Transverse colon (tissue), 4 donors: ENCODE measurements around the gene UNK. TPM values are rescaled to one million over a fixed set of nuclear protein-coding genes. Genes with fewer than 3 reads are reported as not detected.

Experiments used
- DNase-seq: peaks from one replicate; pipeline ENCODE4 v3.0.0-alpha.2; 2019
- H3K27ac ChIP-seq, 4 donors: fragments of 200-600 bp; sonication (generic); 2 replicates each; pipeline ENCODE4 v1.5.1; 2016 to 2018; ENCODE audit warnings: inconsistent platforms in 4 of 4
- H3K27me3 ChIP-seq: fragments of 200-600 bp; sonication (generic); 2 replicates; pipeline ENCODE4 v1.5.1; 2017; ENCODE audit warnings: inconsistent platforms
- H3K36me3 ChIP-seq, 4 donors: fragments of 200-600 bp; sonication (generic); 2 replicates each; pipeline ENCODE4 v1.5.1; 2017 to 2019; ENCODE audit warnings: inconsistent platforms in 4 of 4
- H3K4me1 ChIP-seq, 4 donors: fragments of 200-600 bp; sonication (generic); 2 replicates each; pipeline ENCODE4 v1.5.1; 2017 to 2020; ENCODE audit warnings: inconsistent platforms in 4 of 4
- H3K4me3 ChIP-seq, 4 donors: fragments of 200-600 bp; sonication (generic); 1 replicate in 1 of 4; 2 replicates in 3 of 4; pipeline versions ENCODE4 v1.5.1 to v1.6.1; 2017 to 2019; ENCODE audit warnings: inconsistent platforms in 4 of 4
- H3K9me3 ChIP-seq, 2 donors: fragments of 200-600 bp; sonication (generic); 2 replicates each; pipeline ENCODE4 v1.5.1; 2017 to 2019; ENCODE audit warnings: inconsistent platforms in 2 of 2
- CTCF ChIP-seq, 5 experiments: fragments of 200-600 bp in 3 of 5; fragments of 450-650 bp in 2 of 5; sonication (generic) in 3 of 5; IDR thresholded peaks; 1 replicate in 2 of 5; 2 replicates in 3 of 5; pipeline ENCODE4 v1.5.1; 2016 to 2017; ENCODE audit warnings: antibody characterized with exemption in 5 of 5, inconsistent platforms in 3 of 5, mild to moderate bottlenecking in 2 of 5, moderate library complexity in 1 of 5
- EP300 ChIP-seq: sonication (generic); formaldehyde crosslinking; IDR thresholded peaks from one replicate; pipeline ENCODE4 v1.6.1; 2017; ENCODE audit warnings: antibody characterized with exemption, low read depth
- POLR2A ChIP-seq: fragments of 450-650 bp; IDR thresholded peaks from one replicate; pipeline ENCODE4 v1.6.1; 2016; ENCODE audit warnings: antibody characterized with exemption, mild to moderate bottlenecking, moderate library complexity
- POLR2AphosphoS5 ChIP-seq, 3 donors: sonication (generic); formaldehyde crosslinking; IDR thresholded peaks; one replicate each; pipeline ENCODE4 v1.6.1; 2016; ENCODE audit warnings: antibody characterized with exemption in 3 of 3
- WGBS, 2 donors: methylation state at CpG; one replicate each; pipeline ENCODE4 v1.1.5; 2018; ENCODE audit warnings: low coverage in 1 of 2; 5-methylcytosine and 5-hydroxymethylcytosine counted together
- in situ Hi-C, 4 donors: fragments of 200-750 bp; cut with MboI; loops; one replicate each; pipeline versions ENCODE4 v1.15.0 to v1.15.1; 2017; ENCODE audit warnings: low sequenced_read_pairs in 3 of 4, low pct_ligation_motif_present in 1 of 4, low pct_unique_long_range_greater_than_20kb in 1 of 4
- intact Hi-C: fragments of 100-400 bp; cut with DNase I; formaldehyde crosslinking; loops from one replicate; pipeline ENCODE4 v1.15.1; 2023; ENCODE audit warnings: low total_unique reads
- total RNA-seq, 4 donors: library from RNA; depleted of rRNA; stranded (reverse); fragments of >200 nt; gene quantifications; one replicate each; pipeline ENCODE4 v1.1.0, GENCODE V29; 2016

Gene UNK
- total RNA-seq, 4 donors from 2014 or later: 24.0 to 99.1 (median 63.1) TPM

- TF ChIP-seq POLR2AphosphoS5 (IDR thresholded peaks at IDR 0.05) (no peak), CTCF (IDR thresholded peaks at IDR 0.05) (no peak), EP300 (no peak), POLR2A (no peak)
- Histone ChIP-seq H3K4me1 (no peaks in the 10 kb centered on the region), H3K36me3 (peaks cover 0 to 21% (median 6%) of the 10 kb centered on the region in 4 donors), H3K27ac (no peak overlapping the region), H3K4me3 (no peak overlapping the region), H3K27me3 (no peaks in the 10 kb centered on the region), H3K9me3 (no peaks in the 10 kb centered on the region)
- in situ Hi-C loops: no loop called here
- DNase-seq: no peak
- intact Hi-C loops: no loop called here
- WGBS, 2 donors: 89% methylated on average over 5 to 27 of the region's 27 CpGs
Observed at GRCh38 chr17:75812096-75813013, 27.7 kb downstream of the UNK start.

- H3K27ac ChIP-seq: no peak overlapping the region
Observed at GRCh38 chr17:75813081-75814020, 28.7 kb downstream of the UNK start.

GRCh38 chr17:75814021-75814395, 29.4 kb downstream of the UNK start:
- in situ Hi-C loops (no loop called here), intact Hi-C loops (no loop called here)
- TF ChIP-seq POLR2AphosphoS5 (IDR thresholded peaks at IDR 0.05) (no peak), CTCF (IDR thresholded peaks at IDR 0.05) (no peak)
- no peaks in the 10 kb centered on the region for H3K27me3 ChIP-seq
- no peaks in the 10 kb centered on the region for H3K4me1 ChIP-seq
- H3K27ac ChIP-seq: no peak overlapping the region
- H3K36me3 ChIP-seq: peaks cover 0 to 30% (median 10%) of the 10 kb centered on the region in 4 donors
- H3K9me3 ChIP-seq: no peaks in the 10 kb centered on the region
- 65 to 95% methylated on average over 2 to 6 of the region's 6 CpGs for WGBS, 2 donors
- no peak overlapping the region for H3K4me3 ChIP-seq
- DNase-seq: no peak

More at GRCh38 chr17:75813081-75814020, 28.7 kb downstream of the UNK start:
- 88 to 94% methylated on average over 6 to 24 of the region's 24 CpGs for WGBS, 2 donors
- in situ Hi-C loops: no loop called here
- intact Hi-C loops: no loop called here
- Histone ChIP-seq H3K4me3 (no peak overlapping the region), H3K4me1 (no peaks in the 10 kb centered on the region), H3K36me3 (peaks cover 0 to 23% (median 7%) of the 10 kb centered on the region in 4 donors), H3K9me3 (no peaks in the 10 kb centered on the region), H3K27me3 (no peaks in the 10 kb centered on the region)
- TF ChIP-seq CTCF (IDR thresholded peaks at IDR 0.05) (no peak), POLR2AphosphoS5 (IDR thresholded peaks at IDR 0.05) (no peak), POLR2A (no peak), EP300 (no peak)
- no peak for DNase-seq

GRCh38 chr17:75814900-75815373, 30.3 kb downstream of the UNK start:
- Histone ChIP-seq H3K27me3 (no peaks in the 10 kb centered on the region), H3K4me1 (no peaks in the 10 kb centered on the region), H3K4me3 (no peak overlapping the region), H3K27ac (no peak overlapping the region), H3K9me3 (no peaks in the 10 kb centered on the region), H3K36me3 (peaks cover 0 to 39% (median 15%) of the 10 kb centered on the region in 4 donors)
- DNase-seq: no peak
- in situ Hi-C loops: no loop called here
- no peak for TF ChIP-seq POLR2A
- TF ChIP-seq EP300: no peak
- TF ChIP-seq CTCF (IDR thresholded peaks at IDR 0.05): no peak
- TF ChIP-seq POLR2AphosphoS5 (IDR thresholded peaks at IDR 0.05): no peak
- intact Hi-C loops: no loop called here
- 89% methylated on average over 12 of the region's 13 CpGs; no CpG with 5 or more reads in 1 of the 2 donors for WGBS, 2 donors
